GM18526 (cell line): Measurements from ENCODE around the gene RMI2.

Experiments
- POLR2A ChIP-seq: IDR thresholded peaks from 3 replicates; pipeline ENCODE4 v1.6.1; 2011; ENCODE audit not compliant: insufficient read length; ENCODE audit errors: extremely low read depth

Gene RMI2

GRCh38 chr16:11380836-11381235 lies 35.6 kb downstream of the RMI2 start:
- no peak for TF ChIP-seq POLR2A

- TF ChIP-seq POLR2A = no peak
Observed at GRCh38 chr16:11383481-11384183, 38.4 kb downstream of the RMI2 start.

GRCh38 chr16:11384184-11384955 lies 39.1 kb downstream of the RMI2 start:
- no peak for TF ChIP-seq POLR2A

GRCh38 chr16:11384956-11385586 lies 39.8 kb downstream of the RMI2 start:
- TF ChIP-seq POLR2A = no peak

- TF ChIP-seq POLR2A = no peak
Observed at GRCh38 chr16:11386054-11386680, 40.9 kb downstream of the RMI2 start.

- TF ChIP-seq POLR2A = no peak
Observed at GRCh38 chr16:11386791-11387546, 41.7 kb downstream of the RMI2 start.

GRCh38 chr16:11389083-11389482 lies 43.8 kb downstream of the RMI2 start:
- no peak for TF ChIP-seq POLR2A

DNA sequence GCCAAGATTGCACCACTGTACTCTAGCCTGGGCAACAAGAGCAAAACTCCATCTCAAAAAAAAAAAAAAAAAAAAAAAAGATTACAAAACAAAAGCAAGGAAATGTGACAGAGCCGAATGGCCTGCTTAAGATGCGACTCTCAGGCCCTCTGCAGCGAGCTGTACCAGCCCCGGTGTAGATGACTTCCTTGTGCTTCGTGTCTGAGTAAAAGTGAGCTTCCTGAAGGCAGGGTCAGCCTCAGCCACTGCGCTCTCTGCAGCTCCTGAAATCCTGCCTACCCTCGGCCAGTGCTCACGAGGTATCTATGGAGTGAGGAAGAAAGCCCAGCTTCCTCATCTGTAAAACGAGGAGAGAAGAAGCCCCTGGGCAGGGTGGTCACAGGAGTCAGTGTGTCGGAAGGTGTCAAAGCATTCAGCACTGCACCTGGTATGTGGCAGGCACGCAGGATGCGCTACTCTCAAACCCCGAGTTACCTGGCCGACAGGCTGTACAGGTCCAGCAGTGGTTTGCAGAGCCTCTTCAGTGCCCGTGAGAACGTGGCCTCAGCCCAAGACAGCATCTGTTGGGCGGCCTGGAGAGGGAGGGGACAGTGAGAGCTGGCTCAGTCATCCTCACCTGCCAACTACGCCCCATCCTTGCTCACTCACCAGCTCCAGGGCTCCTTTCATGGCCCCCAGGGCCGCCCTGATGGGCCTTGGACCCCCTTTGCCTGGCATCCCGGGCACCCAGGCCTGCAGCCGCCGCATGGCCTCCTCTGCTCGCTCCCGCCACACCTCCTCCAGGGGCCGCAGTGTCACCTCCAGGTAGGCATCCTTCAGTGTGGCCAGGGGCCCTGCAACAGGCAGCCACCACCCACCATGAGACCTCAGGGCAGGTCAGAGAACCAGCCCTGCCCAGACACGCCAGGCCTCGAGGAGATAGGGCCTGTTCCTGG lies 44.6 kb downstream of the RMI2 start:
- TF ChIP-seq POLR2A = no peak

DNA sequence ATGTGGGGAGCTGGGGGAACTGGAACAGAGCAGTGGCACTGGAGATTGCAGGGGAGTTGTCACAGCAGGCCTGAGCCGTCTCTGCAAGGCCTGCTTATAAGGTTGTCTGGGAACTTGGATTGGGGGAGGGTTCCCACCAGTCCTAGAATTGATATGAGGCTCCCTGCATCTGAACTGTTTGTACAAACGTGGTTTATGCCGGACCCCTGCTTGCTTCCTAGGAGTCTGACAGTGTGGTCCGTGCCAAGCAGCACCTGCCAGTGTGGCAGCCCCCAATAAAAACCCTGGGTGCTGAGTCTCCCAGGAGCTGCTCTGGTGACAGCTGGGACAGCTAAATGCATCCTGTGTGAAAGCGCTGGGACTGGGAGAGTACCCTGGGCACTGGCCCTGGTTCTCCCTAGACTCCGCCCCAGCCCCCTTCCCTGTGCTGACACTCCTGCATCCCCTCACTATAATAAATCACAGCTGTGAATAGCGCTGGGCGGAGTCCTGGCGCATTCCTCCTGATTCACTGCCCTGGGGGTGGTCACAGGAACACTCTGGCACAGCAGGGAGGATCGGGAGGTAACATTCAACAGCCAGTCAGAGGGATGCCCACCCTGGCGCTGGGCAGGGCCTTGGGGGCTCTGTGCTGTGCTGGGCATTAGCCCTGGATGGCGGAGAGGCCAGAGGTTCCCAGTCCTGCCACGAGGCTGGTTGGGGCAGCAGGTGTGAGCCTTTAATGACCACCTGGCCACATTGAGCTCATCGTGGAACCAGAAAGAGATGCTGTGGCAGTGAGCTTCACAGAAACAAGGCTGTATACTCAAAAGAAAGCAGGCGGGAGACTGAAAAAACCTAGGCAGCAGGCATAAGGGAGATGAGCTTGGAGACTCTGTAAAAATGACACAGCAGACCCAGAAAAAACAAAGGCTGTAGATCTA lies 45.6 kb downstream of the RMI2 start:
- no peak for TF ChIP-seq POLR2A

DNA sequence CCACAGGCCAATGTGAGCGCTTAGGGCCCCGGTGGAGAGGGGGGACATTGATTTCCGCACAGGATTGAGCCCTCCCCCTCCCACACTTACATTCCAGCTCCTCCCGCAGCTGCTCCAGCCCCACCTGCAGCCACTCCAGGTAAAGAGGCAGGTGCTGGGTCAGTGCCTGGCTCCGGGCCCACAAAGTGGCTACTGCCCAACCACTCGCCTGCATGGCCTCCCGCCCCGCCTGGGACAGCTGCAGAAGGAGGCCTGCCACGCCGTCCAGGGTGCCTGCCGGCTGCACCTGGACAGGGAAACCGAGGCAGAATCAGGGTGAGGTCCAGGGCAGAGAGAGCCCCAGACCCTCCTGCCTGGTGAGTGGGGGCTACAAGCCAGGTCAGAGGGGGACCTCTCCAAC lies 46.3 kb downstream of the RMI2 start:
- no peak for TF ChIP-seq POLR2A

DNA sequence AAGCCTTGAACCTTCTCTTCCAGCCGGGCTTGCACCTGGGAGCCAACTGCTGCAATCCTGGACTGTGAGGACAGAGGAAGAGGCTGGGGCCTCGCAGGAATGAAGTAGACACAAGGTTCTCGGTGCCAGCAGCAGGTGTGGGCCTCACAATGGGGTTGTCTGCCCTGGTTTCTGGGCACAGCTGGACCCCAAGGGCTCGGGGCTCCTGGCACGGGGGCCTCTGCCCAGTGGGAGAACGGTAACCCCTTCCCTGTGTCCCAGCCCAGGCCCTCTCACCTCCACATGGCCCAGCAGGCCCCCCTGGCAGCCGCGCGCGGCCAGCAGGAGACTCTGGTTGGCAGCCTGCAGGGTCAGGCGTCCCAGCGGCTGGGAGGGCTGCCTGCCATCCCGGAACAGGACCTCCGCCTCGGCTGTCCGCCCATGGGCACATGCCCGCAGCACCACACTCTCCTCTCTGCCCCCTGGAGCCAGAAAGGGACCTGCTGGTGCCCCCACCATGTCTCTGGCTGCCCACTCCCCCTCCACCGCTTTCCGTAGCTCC lies 46.9 kb downstream of the RMI2 start:
- no peak for TF ChIP-seq POLR2A

DNA sequence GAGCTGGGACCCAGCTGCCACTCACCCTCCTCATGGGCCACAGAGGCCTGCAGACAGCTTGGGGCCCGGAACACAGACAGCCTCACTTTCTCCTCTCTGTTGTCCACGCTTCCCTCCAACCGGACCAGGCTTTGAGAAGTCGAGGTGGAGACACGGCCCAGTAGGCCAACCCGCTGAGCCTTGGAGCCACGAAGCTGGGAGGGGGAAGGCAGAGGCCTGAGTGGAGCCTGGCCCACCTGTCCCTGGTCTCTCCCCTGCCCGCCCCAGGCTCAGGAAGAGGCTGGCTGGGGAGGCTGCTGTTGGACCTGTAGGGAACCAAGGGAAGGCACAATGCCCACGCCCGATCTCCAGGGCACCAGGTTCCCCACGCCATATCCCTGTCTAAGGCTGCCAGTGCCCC lies 48.1 kb downstream of the RMI2 start:
- no peak for TF ChIP-seq POLR2A

DNA sequence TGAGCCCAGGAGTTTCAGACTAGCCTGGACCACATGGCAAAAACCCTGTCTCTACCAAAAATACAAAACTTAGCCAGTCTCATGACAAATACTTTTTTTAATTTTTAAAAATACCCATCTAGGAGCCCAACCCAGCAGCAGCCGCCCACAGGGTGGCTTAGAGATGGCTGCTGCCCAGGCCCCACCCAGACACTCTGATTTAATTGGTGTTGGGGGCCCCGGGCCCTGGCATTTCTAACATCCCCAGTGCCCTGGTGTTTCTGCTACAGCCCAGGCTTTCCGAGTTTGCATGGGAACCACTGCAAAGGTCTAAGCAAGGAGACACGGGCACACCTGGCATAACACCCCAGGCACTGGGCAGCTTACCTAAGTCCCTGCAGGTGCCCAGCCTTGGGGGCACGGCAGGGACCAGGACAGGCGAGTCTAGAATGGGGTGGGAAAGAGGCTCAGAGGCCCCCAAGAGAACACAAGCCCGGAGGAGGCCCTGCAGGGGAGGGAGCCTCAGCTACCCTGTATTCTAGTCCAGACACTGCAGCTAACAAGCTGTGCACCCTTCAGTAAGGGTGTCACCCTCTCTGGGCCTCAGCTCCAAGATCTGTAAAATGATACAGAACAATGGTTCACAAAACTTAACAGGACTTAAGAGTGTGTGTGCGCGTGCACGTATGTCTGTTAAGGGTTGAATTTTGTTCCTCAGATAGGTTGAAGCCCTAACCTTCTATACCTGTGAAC lies 48.8 kb downstream of the RMI2 start:
- TF ChIP-seq POLR2A = no peak
